Upper lobe of left lung (tissue), 4 donors: ENCODE results near the gene ZYG11B.
"Not testable (repeated sequence)": the region's sequence is repeated elsewhere in the genome, so short reads cannot be mapped to it uniquely, and the experiment has no call there.

Source experiments
- CTCF ChIP-seq, 6 experiments: fragments of 450-650 bp in 4 of 6; fragments of 200-600 bp in 2 of 6; sonication (generic) in 2 of 6; IDR thresholded peaks; one replicate each; pipeline ENCODE4 v1.5.1; 2016 to 2019; ENCODE audit warnings: antibody characterized with exemption in 6 of 6
- POLR2A ChIP-seq, 4 donors: fragments of 450-650 bp; IDR thresholded peaks; one replicate each; pipeline ENCODE4 v1.5.1; 2016 to 2017; ENCODE audit warnings: antibody characterized with exemption in 4 of 4, mild to moderate bottlenecking in 2 of 4
- POLR2AphosphoS5 ChIP-seq, 2 donors: sonication (generic); formaldehyde crosslinking; IDR thresholded peaks; one replicate each; pipeline ENCODE4 v1.5.1; 2017; ENCODE audit warnings: antibody characterized with exemption in 2 of 2

- TF ChIP-seq CTCF, POLR2A, POLR2AphosphoS5 (IDR thresholded peaks at IDR 0.05): not testable (repeated sequence)
These were observed 143.5 kb downstream of the ZYG11B start for GRCh38 chr1:52869727-52870126.
